ENCODE measurements around the gene RBM34.
"Not testable (repeated sequence)": the region's sequence is repeated elsewhere in the genome, so short reads cannot be mapped to it uniquely, and the experiment has no call there.

The RBM34 gene

GRCh38 chr1:235160957-235161684 is at the start of gene RBM34:
Gene RBM34, minus strand, starts transcription at chr1:235161250. Its CDS starts 24 bp downstream, at chr1:235161226.
- peak; percentile 93 for DNase-seq (ENCODE audit: low spot score)

GRCh38 chr1:235207209-235207565 is 46.1 kb upstream of the RBM34 start:
- DNase-seq (ENCODE audit: low spot score): no peak

- DNase-seq (ENCODE audit: low spot score): no peak
Observed at GRCh38 chr1:235206533-235207208, 45.6 kb upstream of the RBM34 start.

- no peak for DNase-seq (ENCODE audit: low spot score)
Observed at GRCh38 chr1:235205687-235206086, 44.6 kb upstream of the RBM34 start.

GRCh38 chr1:235203428-235203827 is 42.4 kb upstream of the RBM34 start:
- no peak for DNase-seq (ENCODE audit: low spot score)

GRCh38 chr1:235202447-235202846 is 41.4 kb upstream of the RBM34 start:
- not testable (repeated sequence) for DNase-seq (ENCODE audit: low spot score)

- no peak for DNase-seq (ENCODE audit: low spot score)
Observed at GRCh38 chr1:235199441-235199840, 38.4 kb upstream of the RBM34 start.

- DNase-seq (ENCODE audit: low spot score): no peak
Observed at GRCh38 chr1:235190431-235190830, 29.4 kb upstream of the RBM34 start.

GRCh38 chr1:235187316-235187715 is 26.3 kb upstream of the RBM34 start:
- no peak for DNase-seq (ENCODE audit: low spot score)

GRCh38 chr1:235181561-235182245 is 20.7 kb upstream of the RBM34 start:
- DNase-seq (ENCODE audit: low spot score): no peak

GRCh38 chr1:235180916-235181460 is 19.9 kb upstream of the RBM34 start:
- no peak for DNase-seq (ENCODE audit: low spot score)

- DNase-seq (ENCODE audit: low spot score): no peak
Observed at GRCh38 chr1:235176486-235176885, 15.4 kb upstream of the RBM34 start.

- no peak for DNase-seq (ENCODE audit: low spot score)
Observed at GRCh38 chr1:235169986-235170385, 8.9 kb upstream of the RBM34 start.

- DNase-seq (ENCODE audit: low spot score): no peak
Observed at GRCh38 chr1:235168375-235168774, 7.3 kb upstream of the RBM34 start.

- no peak for DNase-seq (ENCODE audit: low spot score)
Observed at GRCh38 chr1:235161685-235162327, 756 bp upstream of the RBM34 start.

GRCh38 chr1:235160383-235160956 is 580 bp downstream of the RBM34 start:
- DNase-seq (ENCODE audit: low spot score): peak; percentile 60

GRCh38 chr1:235159930-235160329 is 1.1 kb downstream of the RBM34 start:
- not testable (repeated sequence) for DNase-seq (ENCODE audit: low spot score)

- not testable (repeated sequence) for DNase-seq (ENCODE audit: low spot score)
Observed at GRCh38 chr1:235159284-235159683, 1.8 kb downstream of the RBM34 start.

- DNase-seq (ENCODE audit: low spot score): no peak
Observed at GRCh38 chr1:235158680-235159079, 2.4 kb downstream of the RBM34 start.

GRCh38 chr1:235157150-235157549 is 3.9 kb downstream of the RBM34 start:
- DNase-seq (ENCODE audit: low spot score): no peak

- DNase-seq (ENCODE audit: low spot score): no peak
Observed at GRCh38 chr1:235156740-235157139, 4.3 kb downstream of the RBM34 start.

GRCh38 chr1:235156265-235156664 is 4.8 kb downstream of the RBM34 start:
- no peak for DNase-seq (ENCODE audit: low spot score)

All from hematopoietic multipotent progenitor cell treated with erythropoietin and hydrocortisone succinate and interleukin-3 and kit ligand, for 17 days (in vitro differentiated cells).